Ishikawa (cell line): Measurements from ENCODE around the gene PCDHB6.

Experiments used
- CEBPB ChIP-seq: IDR thresholded peaks from 2 replicates; pipeline ENCODE4 v1.6.1; 2012
- EGR1 ChIP-seq: IDR thresholded peaks from 2 replicates; pipeline ENCODE4 v1.6.1; 2012
- EP300 ChIP-seq: IDR thresholded peaks from 2 replicates; pipeline ENCODE4 v1.6.1; 2012; ENCODE audit warnings: borderline replicate concordance
- MAX ChIP-seq: IDR thresholded peaks from 2 replicates; pipeline ENCODE4 v1.6.1; 2012
- RAD21 ChIP-seq: IDR thresholded peaks from 2 replicates; pipeline ENCODE4 v1.6.1; 2012; ENCODE audit warnings: low read depth
- TAF1 ChIP-seq: IDR thresholded peaks from 2 replicates; pipeline ENCODE4 v1.6.1; 2012; ENCODE audit warnings: low read depth, mild to moderate bottlenecking
- TCF12 ChIP-seq: IDR thresholded peaks from 2 replicates; pipeline ENCODE4 v1.6.1; 2012; ENCODE audit warnings: low read depth
- ZBTB7A ChIP-seq: IDR thresholded peaks from 2 replicates; pipeline ENCODE4 v1.6.1; 2012; ENCODE audit warnings: low read depth

- TF ChIP-seq CEBPB (no peak), EGR1 (no peak), MAX (no peak), RAD21 (no peak), EP300 (no peak), TCF12 (no peak), TAF1 (no peak), ZBTB7A (no peak)
These were observed 551 bp downstream of the PCDHB6 start for GRCh38 chr5:141150224-141150992.
